HG03045 (cell line): ENCODE data around the gene SLC25A19.
"Not testable (repeated sequence)": the region's sequence is repeated elsewhere in the genome, so short reads cannot be mapped to it uniquely, and the experiment has no call there.

Experiments used
- ATAC-seq: cut with Tn5 transposase; IDR thresholded peaks from one replicate; pipeline ENCODE4 v1.9.1; 2021; ENCODE audit warnings: mild to moderate bottlenecking, moderate library complexity; ENCODE audit not compliant: unreplicated experiment

Gene SLC25A19

DNA sequence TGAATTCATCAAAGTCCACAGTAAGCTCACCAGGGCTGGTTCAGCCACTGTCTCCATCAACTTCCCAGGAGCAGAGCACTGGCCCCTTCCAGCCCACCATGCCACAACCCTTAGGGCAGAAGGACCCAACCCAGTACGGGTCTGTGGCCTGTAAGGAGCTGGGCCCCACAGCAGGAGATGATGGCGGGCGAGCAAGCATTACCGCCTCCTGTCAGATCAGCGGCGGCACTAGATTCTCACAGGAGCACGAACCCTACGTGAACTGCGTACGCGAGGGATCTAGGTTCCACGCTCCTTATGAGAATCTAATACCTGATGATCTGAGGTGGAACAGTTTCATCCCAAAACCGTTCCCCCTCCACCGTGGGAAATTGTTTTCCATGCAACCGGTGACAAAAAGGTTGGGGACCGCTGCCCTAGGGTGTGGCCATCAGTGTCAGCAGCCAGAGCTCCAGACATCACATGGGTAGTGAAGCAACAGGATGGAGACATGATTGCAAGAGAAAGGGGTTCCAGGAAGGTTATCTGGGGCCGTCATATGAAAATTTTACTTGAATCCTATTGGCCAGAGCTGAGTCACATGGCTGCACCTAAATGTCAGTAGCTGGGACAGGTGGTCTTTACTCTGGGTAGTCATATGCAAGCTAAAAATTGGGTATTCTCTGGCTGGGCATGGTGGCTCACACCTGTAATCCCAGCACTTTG, 12.4 kb upstream of the SLC25A19 start:
- no peak for ATAC-seq

DNA sequence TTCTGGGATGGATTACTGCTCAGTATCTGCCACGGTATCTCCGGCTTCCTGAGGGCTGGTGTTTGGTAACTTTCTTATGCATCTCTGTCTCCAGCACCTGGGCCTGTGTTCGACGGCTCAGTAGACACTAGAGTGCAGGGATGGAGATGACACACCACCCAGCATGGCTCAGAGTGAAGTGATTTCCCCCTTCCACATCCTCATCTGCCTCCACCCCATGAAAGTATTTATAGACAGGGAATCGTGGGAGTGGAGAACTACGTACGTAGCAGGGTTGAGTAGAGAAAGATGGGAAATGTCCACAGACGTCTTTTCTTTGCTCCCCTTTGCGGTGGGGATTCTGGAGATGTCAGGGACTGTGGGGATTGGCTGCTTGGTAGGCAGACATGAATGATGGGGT, 11.8 kb upstream of the SLC25A19 start:
- no peak for ATAC-seq

DNA sequence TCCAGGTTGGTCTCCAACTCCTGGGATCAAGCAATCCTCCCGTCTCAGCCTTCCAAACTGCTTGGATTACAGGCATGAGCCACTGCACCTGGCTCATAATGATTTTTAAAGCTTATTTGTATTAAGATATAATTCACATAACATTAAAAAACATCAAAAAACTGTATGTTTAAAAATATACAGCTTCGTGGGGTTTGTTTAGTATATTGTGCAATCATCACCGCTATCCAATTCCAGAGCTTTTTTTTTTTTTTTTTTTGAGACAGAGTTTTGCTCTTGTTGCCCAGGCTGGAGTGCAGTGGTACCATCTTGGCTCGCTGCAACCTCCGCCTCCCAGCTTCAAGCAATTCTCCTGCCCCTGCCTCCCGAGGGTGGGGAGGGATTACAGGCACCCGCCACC, 11.0 kb upstream of the SLC25A19 start:
- ATAC-seq = no peak

DNA sequence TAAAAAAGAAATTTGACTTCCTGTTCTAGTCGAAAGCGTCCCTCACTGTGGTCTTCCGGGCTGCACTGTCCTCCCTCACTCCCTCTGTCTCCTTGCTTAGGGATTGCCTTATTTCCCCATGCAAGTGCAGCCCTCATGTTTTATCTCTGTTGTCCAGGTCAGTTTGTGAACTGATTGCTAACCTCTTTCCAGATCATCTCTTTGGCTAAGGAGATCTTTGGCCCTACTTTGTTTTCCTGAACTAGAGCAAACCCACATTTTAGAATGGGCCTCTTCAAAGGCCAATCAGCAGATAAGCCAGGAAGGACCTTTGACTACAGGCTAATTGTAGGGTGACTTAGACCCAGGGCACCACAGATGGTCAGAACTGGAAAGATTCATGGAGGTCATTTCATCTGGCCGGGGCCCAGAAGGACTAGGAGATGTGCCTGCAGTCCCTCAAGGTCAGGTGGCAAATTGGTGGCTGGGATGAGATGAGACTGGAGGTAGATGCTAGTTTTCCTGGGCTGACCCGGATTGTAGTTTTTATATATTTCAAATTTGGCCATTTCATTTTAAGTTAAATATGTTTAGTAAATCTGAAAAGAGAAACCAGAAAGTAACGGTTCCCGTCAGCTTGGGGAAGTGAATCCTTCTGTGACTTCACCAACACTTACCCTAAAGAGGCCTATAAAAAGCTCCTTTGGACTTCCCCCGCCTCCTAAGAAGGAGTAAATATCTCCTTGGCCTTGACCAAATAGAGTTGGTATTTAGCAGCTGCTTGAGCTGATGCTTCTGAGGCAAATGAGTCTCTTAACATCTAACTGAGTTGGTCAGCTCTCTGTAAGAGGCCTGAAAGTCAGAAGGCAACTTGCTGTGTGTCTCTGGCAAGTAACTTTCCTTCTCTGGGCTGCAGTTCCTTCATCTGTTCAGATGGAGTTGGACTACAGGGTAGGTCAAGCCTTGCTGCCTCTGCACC, 6.2 kb upstream of the SLC25A19 start:
- ATAC-seq = peak; percentile 54

GRCh38 chr17:75292810-75293448, 3.7 kb upstream of the SLC25A19 start:
- ATAC-seq = not testable (repeated sequence)

- no peak for ATAC-seq
Measured at GRCh38 chr17:75289832-75290337, 652 bp upstream of the SLC25A19 start.

DNA sequence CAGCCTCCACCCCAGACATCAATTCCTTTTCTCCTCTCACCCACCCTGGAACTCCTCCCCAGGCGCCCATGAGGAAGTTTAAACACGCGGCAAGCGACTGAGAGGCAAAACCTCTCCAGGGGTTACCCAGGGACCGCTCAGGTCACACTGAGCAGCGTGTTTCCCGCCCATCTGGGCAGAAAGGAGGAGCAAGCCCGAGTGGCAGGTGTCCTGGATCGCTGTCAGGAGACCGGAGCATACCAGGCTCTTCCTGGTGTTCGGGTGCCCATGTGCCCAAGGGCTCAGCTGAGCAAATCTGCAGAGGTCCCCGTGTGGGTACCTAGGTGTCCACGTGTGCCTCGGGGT, 491 bp downstream of the SLC25A19 start:
- peak; percentile 23 for ATAC-seq

DNA sequence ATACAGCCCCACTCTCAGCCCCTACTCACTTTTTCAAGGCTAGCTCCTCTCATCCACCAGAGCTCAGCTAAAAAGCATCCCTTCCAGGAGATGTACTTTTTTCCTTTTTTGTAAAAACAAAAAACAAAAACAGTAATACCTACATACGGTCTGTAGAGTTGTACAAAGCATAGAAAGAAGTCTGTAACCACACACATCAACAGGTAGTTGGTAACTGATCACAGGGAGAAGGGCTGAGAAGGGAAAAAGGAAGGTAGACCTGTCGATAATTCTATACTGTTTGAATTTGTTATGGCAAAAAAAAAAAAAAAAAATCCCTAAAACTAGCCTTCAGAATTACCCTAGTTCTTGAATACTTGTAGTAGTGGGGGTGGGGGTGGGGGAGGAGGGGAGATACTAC, 874 bp downstream of the SLC25A19 start:
- ATAC-seq = no peak

DNA sequence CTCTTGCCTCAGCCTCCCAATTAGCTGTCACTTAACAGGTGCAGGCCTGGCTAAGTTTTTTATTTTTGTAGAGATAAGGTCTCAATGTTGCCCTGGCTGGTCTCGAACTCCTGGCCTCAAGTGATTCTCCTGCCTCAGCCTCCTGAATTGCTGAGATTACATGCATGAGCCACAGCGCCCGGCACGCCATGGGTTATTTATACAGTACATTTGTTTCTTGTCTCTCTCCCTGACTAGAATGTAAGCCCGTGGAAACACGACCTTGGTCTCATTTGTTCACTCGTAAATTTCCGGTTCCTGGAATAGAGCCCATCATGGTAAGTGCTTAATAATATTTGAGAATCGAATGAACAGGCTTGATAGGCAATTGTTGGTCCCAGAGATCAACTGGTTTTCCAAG, 2.0 kb downstream of the SLC25A19 start:
- no peak for ATAC-seq

DNA sequence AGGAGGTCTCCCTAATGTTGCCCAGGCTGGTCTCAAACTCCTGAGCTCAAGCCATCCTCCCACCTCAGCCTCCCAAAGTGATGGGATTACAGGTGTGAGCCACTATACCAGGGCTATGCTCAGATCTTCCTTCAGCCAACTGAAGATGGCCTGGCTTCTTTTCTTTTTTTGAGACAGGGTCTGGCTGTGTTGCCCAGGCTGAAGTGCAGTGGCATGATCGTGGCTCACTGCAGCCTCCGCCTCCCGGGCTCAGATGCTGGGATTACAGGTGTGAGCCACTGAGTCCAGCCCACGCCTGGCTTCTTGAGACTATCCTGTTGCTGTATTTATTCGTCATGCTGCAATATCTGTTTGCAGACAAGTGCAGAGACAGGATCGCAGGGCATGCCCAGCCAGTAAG, 4.1 kb downstream of the SLC25A19 start:
- no peak for ATAC-seq

- not testable (repeated sequence) for ATAC-seq
Measured at GRCh38 chr17:75280189-75280588, 9.0 kb downstream of the SLC25A19 start.

DNA sequence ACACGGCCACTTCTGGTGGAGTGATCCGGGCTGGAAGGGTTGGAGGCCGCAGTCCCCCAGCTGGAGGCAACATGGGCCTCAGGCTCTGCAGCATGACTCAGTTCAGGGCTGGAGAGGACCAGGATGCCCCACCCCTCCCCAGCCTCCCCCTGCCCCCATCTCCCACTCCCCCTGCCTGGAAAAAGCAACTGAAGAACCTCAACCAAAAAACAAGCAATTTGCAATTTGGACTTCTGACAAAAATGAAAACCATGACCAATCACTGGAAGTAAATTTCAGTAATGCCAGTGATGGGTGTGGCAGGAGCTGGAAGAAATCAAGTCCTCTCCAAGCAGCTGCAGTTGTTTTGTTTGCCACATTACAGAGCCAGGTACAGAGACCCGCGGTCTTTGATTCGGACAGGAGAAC, 11.6 kb downstream of the SLC25A19 start:
- ATAC-seq = no peak

DNA sequence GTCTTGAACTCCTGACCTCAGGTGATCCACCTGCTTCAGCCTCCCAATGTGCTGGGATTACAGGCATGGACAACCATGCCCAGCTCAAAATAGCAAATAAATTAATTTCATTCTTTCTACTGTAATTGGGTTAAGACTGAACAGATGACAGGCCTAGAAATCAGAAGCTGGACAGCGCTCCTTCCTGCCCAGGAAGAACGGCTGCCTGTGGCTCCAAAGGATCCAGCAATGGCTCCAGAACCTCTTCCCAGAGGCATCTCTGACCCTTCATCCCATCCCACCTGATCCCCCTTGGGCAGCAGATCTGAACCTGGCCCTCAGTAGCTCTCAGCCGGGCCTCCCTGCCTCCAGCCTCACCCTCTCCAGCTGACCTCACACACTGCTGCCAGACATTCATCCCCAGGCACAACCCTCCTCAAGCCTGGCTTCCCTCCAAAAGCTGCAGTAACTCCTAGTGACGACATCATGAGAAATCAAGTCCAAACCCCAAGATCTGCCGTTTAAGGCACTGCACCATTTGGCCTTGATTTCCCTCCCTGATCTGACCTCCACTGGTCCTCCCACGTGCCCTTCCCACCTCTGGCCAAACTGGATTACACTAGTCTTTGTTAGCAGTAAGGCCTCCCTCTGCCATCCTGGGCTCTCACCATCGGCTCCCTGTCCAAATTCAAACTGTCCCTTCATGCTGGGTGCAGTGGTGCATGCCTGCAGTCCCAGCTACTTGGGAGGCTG, 15.1 kb downstream of the SLC25A19 start:
- no peak for ATAC-seq

DNA sequence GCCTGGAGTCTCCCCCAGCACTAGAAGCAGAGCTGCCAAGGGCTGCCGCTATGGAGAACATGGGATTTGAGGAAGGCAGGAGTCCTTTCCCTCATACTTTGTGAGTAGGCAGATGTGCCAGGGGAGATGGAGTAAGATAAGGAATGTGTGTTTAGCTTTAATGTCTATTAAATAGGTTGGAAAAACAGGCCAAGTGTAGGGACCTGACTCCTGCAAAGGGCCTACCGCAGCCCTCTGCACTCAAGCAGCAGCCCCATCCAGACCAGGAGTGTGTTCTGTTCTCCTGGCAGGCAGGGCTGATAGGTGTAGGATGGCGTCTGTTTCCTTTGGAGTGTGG, 16.4 kb downstream of the SLC25A19 start:
- ATAC-seq = no peak

- ATAC-seq = no peak
Measured at GRCh38 chr17:75271955-75272847, 17.0 kb downstream of the SLC25A19 start.

DNA sequence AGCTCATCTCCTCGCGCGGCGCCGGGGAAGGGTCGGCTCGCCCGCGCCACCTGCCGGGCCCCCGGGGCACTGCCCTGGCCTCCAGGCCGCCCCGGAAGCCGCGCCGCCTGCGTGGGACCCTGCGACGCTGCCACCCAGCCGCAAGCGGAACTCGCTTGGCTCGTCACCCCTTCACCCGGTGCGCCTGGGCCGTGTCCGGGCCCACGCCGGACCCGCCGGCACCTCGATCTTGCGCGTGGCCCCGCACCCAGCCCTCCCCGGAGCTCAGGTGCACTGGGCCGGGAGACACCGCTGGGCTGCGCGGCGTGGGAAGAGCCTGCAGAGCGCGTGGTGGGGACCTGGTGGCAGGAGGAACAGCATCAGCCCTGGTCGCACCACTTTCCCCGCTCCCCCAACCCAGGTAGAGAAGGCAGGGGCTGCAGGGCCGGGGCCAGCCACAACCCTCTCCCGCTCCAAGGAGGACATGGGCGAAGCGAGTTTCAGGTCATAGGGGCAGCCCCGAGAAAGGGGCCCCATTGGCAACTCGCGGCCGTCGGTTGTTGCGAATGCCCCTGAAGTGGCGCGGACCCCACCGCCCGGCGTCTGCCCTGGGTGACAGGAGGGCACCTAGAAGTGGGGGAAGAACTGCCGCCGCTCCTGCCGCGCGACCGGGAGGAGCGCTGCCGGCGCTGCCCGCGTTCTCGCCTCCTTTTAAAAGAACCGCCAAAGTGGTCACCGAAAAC, 17.8 kb downstream of the SLC25A19 start:
- peak; percentile 67 for ATAC-seq

GRCh38 chr17:75270966-75271232, 18.3 kb downstream of the SLC25A19 start, which contains the start of gene MIF4GD:
Gene MIF4GD (minus strand): TSS chr17:75271231. CDS start chr17:75270195, 1,036 bp downstream.
- peak; percentile 17 for ATAC-seq

GRCh38 chr17:75270218-75270965, 18.8 kb downstream of the SLC25A19 start:
- peak; percentile 39 for ATAC-seq

DNA sequence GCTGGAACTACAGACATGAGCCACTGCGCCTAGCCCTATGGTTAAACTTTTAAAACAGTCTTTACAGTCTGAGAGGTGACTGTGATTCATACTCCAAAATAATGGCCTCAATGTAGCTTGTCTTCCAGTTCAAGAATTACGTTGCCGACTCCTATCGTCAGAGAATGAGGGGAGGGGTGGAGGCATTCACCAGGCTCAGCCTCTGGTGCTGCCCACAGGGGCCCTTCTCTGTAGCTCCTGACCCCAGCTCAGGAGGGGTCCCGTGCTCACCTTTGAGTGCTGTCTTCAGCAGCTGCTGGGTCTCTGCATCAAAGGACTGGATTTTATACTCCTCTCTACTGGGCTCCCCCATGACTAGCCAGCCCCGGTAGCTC, 19.4 kb downstream of the SLC25A19 start:
- no peak for ATAC-seq
